Activated B cell treated with CpG ODN at 0.5 μM for 24 hours (primary cell): ENCODE data around the gene AGO3. TPM values are rescaled to one million over a fixed set of nuclear protein-coding genes. Genes with fewer than 3 reads are reported as not detected.

Source experiments
- ATAC-seq: fragments of 200-7000 bp; cut with Tn5 transposase; one replicate; pipeline ENCODE4 v1.10.0; 2021; ENCODE audit warnings: low read depth, mild to moderate bottlenecking, moderate library complexity
- CTCF ChIA-PET: fragments of 350-600 bp; sonication (Branson Sonifier 250); formaldehyde crosslinking; loops from one replicate; lab custom pipeline; 2021; ENCODE audit warnings: antibody characterized with exemption; lab: Charles Lee
- POLR2A ChIA-PET: fragments of 350-600 bp; sonication (Branson Sonifier 250); formaldehyde crosslinking; loops from one replicate; lab custom pipeline; 2021; ENCODE audit warnings: antibody characterized with exemption; lab: Charles Lee
- DNase-seq: peaks from one replicate; pipeline ENCODE4 v3.0.0; 2022
- H3K27ac Mint-ChIP-seq: one replicate; pipeline ENCODE4 v1.8.0; 2020; ENCODE audit warnings: mixed read lengths
- H3K27me3 Mint-ChIP-seq: one replicate; pipeline ENCODE4 v1.8.0; 2021; ENCODE audit warnings: mixed read lengths
- H3K36me3 Mint-ChIP-seq: one replicate; pipeline ENCODE4 v1.8.0; 2021; ENCODE audit warnings: low read depth, mixed read lengths
- H3K4me1 Mint-ChIP-seq: one replicate; pipeline ENCODE4 v1.8.0; 2021; ENCODE audit warnings: mixed read lengths
- H3K4me3 Mint-ChIP-seq: one replicate; pipeline ENCODE4 v1.8.0; 2020; ENCODE audit warnings: mild to moderate bottlenecking, mixed read lengths
- H3K9me3 Mint-ChIP-seq: one replicate; pipeline ENCODE4 v1.8.0; 2020; ENCODE audit warnings: mixed read lengths
- intact Hi-C: fragments of 100-400 bp; cut with micrococcal nuclease; formaldehyde crosslinking; loops from one replicate; pipeline ENCODE4 v1.15.1; 2024
- total RNA-seq: library from RNA; stranded (reverse); gene quantifications from 2 replicates; pipeline ENCODE4 v1.2.3, GENCODE V29; 2022
- TF ChIP-seq, protein P1 (sequence below): fragments of 200-600 bp; IDR thresholded peaks from one replicate; pipeline ENCODE4 v1.8.0; 2022; ENCODE audit warnings: antibody characterized with exemption, mild to moderate bottlenecking

The AGO3 gene
- total RNA-seq, 1 donor from 2014 or later: 37.2 TPM

DNA sequence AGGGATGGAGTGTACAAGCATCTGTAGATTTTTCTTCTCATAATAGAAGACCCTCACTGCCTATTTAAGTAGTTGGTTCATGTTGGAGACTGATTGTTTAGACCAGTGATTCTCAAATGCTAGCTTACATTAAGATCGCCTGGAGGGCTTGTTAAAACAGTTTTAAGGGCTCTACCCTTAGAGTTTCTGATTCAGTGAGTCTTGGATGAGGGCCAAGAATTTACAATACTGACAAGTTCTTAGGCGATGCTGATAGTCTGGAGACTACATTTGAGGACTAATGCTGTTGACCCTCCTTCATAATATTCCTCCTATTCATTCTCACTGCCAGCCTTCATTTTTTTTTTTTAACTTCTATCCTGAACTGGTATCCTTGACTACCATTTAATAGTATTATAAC is 15.2 kb upstream of the AGO3 start:
- TF ChIP-seq, protein P1, sequence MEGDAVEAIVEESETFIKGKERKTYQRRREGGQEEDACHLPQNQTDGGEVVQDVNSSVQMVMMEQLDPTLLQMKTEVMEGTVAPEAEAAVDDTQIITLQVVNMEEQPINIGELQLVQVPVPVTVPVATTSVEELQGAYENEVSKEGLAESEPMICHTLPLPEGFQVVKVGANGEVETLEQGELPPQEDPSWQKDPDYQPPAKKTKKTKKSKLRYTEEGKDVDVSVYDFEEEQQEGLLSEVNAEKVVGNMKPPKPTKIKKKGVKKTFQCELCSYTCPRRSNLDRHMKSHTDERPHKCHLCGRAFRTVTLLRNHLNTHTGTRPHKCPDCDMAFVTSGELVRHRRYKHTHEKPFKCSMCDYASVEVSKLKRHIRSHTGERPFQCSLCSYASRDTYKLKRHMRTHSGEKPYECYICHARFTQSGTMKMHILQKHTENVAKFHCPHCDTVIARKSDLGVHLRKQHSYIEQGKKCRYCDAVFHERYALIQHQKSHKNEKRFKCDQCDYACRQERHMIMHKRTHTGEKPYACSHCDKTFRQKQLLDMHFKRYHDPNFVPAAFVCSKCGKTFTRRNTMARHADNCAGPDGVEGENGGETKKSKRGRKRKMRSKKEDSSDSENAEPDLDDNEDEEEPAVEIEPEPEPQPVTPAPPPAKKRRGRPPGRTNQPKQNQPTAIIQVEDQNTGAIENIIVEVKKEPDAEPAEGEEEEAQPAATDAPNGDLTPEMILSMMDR: no peak
- Mint-ChIP-seq H3K36me3 (peaks cover 94% of the 10 kb centered on the region), H3K4me1 (no peaks in the 10 kb centered on the region), H3K4me3 (no peak overlapping the region), H3K9me3 (no peaks in the 10 kb centered on the region), H3K27me3 (no peaks in the 10 kb centered on the region), H3K27ac (no peak overlapping the region)
- CTCF ChIA-PET: no interaction called here
- DNase-seq (no peak), ATAC-seq (no peak)
- intact Hi-C loops: no loop called here
- POLR2A ChIA-PET: no interaction called here

DNA sequence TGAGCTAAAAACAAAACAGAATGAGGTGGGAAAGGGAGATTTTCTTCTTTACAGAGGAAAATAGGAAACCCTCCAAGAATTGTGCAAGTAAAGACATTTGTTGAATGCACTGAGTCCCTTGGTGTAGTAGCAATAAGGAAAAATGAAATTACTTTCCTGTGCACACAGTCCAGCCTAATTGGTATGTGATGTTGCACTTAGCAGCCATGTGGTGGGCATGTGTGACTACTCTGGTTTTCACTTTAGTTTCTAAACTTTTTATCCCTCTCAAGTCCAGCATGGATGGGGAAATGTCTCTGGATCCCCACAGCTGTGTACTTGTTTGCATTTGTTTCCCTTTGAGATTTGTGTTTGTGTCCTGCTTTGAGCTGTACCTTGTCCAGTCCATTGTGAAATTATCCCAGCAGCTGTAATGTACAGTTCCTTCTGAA is 7.1 kb upstream of the AGO3 start:
- peaks cover 26% of the 10 kb centered on the region for H3K36me3 Mint-ChIP-seq
- intact Hi-C loops: no loop called here
- CTCF ChIA-PET: no interaction called here
- DNase-seq (no peak), ATAC-seq (no peak)
- POLR2A ChIA-PET: no interaction called here
- TF ChIP-seq, protein P1: no peak
- H3K27ac Mint-ChIP-seq: no peak overlapping the region
- no peaks in the 10 kb centered on the region for H3K27me3 Mint-ChIP-seq
- no peaks in the 10 kb centered on the region for H3K9me3 Mint-ChIP-seq
- peaks cover 17% of the 10 kb centered on the region for H3K4me1 Mint-ChIP-seq
- H3K4me3 Mint-ChIP-seq: no peak overlapping the region

DNA sequence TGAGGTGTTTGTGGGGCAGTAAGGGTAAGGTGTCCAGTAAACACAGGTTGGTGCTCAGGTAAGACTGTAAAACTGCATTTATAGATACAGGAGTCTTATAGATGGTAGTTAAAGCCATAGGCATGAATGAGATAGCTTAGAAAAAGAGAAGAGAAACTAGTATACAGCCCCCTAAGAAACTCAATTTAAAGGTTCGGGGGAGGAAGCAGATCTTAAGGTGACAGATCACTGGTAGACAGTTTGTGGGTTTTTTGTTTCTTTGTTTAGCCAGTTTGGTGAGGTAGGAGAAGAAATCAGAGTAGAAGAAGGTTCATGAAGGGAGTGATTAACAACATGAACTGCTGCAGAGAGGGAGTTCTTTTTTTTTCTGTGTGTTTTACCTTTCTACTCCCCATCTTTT is 6.1 kb upstream of the AGO3 start:
- Mint-ChIP-seq H3K4me3 (no peak overlapping the region), H3K27ac (no peak overlapping the region), H3K36me3 (peaks cover 16% of the 10 kb centered on the region), H3K27me3 (no peaks in the 10 kb centered on the region), H3K9me3 (no peaks in the 10 kb centered on the region), H3K4me1 (peaks cover 17% of the 10 kb centered on the region)
- ATAC-seq: no peak
- intact Hi-C loops: no loop called here
- ChIA-PET POLR2A (no interaction called here), CTCF (no interaction called here)
- DNase-seq: no peak
- TF ChIP-seq, protein P1: no peak

DNA sequence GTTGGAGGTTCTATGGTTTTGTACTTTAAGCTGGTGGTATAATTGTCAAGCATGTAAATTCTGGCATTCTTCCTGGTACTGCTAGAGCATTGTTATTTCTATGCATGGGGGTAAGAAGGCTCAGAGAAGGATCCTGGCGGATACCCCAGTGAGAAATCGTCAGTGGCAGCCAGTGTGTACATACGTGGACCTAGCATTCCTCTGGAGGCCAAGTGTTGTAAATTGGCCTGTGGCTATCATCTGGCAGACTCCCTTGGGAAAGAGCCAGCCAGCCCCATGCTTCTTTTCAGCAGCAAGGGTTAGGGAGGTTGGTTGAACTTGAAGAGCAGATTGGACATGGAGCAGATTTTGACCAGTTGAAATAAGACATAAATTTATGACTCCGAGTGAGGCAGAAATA is 5.2 kb upstream of the AGO3 start:
- Mint-ChIP-seq H3K27me3 (no peaks in the 10 kb centered on the region), H3K36me3 (peaks cover 9% of the 10 kb centered on the region), H3K9me3 (no peaks in the 10 kb centered on the region), H3K4me3 (no peak overlapping the region), H3K4me1 (peaks cover 21% of the 10 kb centered on the region), H3K27ac (no peak overlapping the region)
- DNase-seq (no peak), ATAC-seq (no peak)
- ChIA-PET POLR2A (no interaction called here), CTCF (no interaction called here)
- intact Hi-C loops: no loop called here
- TF ChIP-seq, protein P1: no peak

DNA sequence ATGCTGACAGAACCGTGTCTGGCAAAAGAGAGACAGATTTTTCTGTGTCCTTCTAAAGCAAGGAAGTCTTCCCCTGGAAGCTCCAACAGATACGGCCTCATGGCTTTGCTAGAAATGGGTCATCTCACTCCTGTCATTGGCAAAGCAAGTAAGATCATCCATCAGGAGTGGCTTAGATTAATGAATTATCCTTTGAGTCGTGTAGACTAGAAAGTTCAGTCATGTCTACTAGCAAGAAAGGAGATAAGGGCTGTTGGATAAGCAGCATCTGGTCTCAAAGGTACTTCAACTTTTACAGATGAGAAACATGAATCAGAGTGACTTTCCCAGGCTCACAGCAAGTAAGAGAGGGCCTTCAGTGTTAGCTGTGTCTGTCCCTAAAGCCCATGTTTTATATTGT is 3.4 kb upstream of the AGO3 start:
- H3K9me3 Mint-ChIP-seq: no peaks in the 10 kb centered on the region
- TF ChIP-seq, protein P1: no peak
- H3K36me3 Mint-ChIP-seq: peaks cover 2% of the 10 kb centered on the region
- no peak for DNase-seq
- no peak overlapping the region for H3K27ac Mint-ChIP-seq
- no peak for ATAC-seq
- no peak overlapping the region for H3K4me3 Mint-ChIP-seq
- intact Hi-C loops: no loop called here
- H3K4me1 Mint-ChIP-seq: peaks cover 31% of the 10 kb centered on the region
- POLR2A ChIA-PET: interaction anchor here (0.5 kb wide), 1 partner anchor 29 kb away, joined by 3 read pairs; no protein-coding TSS in a partner anchor
- CTCF ChIA-PET: interaction anchor here (0.7 kb wide), 1 partner anchor 36 kb away, joined by 3 read pairs; no protein-coding TSS in a partner anchor
- H3K27me3 Mint-ChIP-seq: no peaks in the 10 kb centered on the region
